Lung (tissue), 12 donors: ENCODE data around the gene RGS19. TPM values are rescaled to one million over a fixed set of nuclear protein-coding genes. Genes with fewer than 3 reads are reported as not detected.

Experiments used
- ATAC-seq: fragments of 200-7000 bp; cut with Tn5 transposase; one replicate; pipeline ENCODE4 v1.9.1; 2020; ENCODE audit warnings: moderate number of reproducible peaks; ENCODE audit not compliant: insufficient read depth, low FRiP score
- DNase-seq, 3 donors: peaks; one replicate each; pipeline ENCODE4 v3.0.0-alpha.2; 2013 to 2017
- H3K27ac ChIP-seq, 2 donors: one replicate each; pipeline ENCODE4 v1.5.1; 2013; ENCODE audit warnings: mild to moderate bottlenecking in 2 of 2, moderate library complexity in 2 of 2, control low read depth in 1 of 2, inconsistent platforms in 1 of 2, low read depth in 1 of 2, low read length in 1 of 2
- H3K27me3 ChIP-seq, 3 donors: one replicate each; pipeline ENCODE4 v1.5.1; 2013; ENCODE audit warnings: low read length in 2 of 3; ENCODE audit not compliant: control insufficient read depth in 3 of 3, insufficient read depth in 3 of 3
- H3K36me3 ChIP-seq, 4 donors: one replicate each; pipeline ENCODE4 v1.5.1; 2013; ENCODE audit warnings: low read length in 4 of 4, mild to moderate bottlenecking in 1 of 4, moderate library complexity in 1 of 4; ENCODE audit not compliant: control insufficient read depth in 4 of 4, insufficient read depth in 4 of 4
- H3K4me1 ChIP-seq, 5 donors: one replicate each; pipeline ENCODE4 v1.5.1; 2013; ENCODE audit warnings: low read length in 5 of 5, mild to moderate bottlenecking in 2 of 5, moderate library complexity in 1 of 5; ENCODE audit not compliant: control insufficient read depth in 5 of 5, insufficient read depth in 5 of 5
- H3K4me3 ChIP-seq: one replicate; pipeline ENCODE4 v1.5.1; 2013; ENCODE audit warnings: mild to moderate bottlenecking, control low read depth, moderate library complexity
- H3K9ac ChIP-seq, 2 donors: one replicate each; pipeline ENCODE4 v1.5.1; 2013; ENCODE audit warnings: low read length in 2 of 2, control low read depth in 1 of 2; ENCODE audit not compliant: insufficient read depth in 1 of 2
- H3K9me3 ChIP-seq, 4 donors: one replicate each; pipeline ENCODE4 v1.5.1; 2013; ENCODE audit warnings: low read length in 3 of 4, mild to moderate bottlenecking in 1 of 4, moderate library complexity in 1 of 4; ENCODE audit not compliant: control insufficient read depth in 4 of 4, insufficient read depth in 3 of 4
- CTCF ChIP-seq: IDR thresholded peaks from 2 replicates; pipeline ENCODE4 v1.5.1; 2012; ENCODE audit warnings: mild to moderate bottlenecking; ENCODE audit errors: control extremely low read depth, extremely low read depth
- WGBS, 2 donors: extraction: QIAGEN DNeasy Blood & Tissue Kit; methylation state at CpG; one replicate each; pipeline ENCODE4 v1.1.7; 2013; 5-methylcytosine and 5-hydroxymethylcytosine counted together
- polyA plus RNA-seq, 2 donors: library from polyadenylated mRNA; stranded (reverse); fragments of 200-250 nt; gene quantifications; one replicate each; pipeline ENCODE4 v1.2.1, GENCODE V29; 2013
- total RNA-seq, 2 donors: library from RNA; depleted of rRNA in 1 of 2; stranded (reverse); fragments of >200 nt in 1 of 2; gene quantifications; one replicate each; pipeline ENCODE4 v1.2.1, GENCODE V29; 2014 to 2021
- donor health status: control.
- donor health status: control.
- donor health status: Bipolar disorder and iron deficiency.
- donor health status: healthy.
- donor health status: DM: yes; HTN: yes; CAD: no.

The RGS19 gene
- total and polyA plus RNA-seq, 4 donors = 15.1 to 99.0 (median 35.1) TPM

GRCh38 chr20:64047968-64048401, 31.3 kb downstream of the RGS19 start:
- H3K4me1 ChIP-seq = peaks cover 0 to 43% (median 5%) of the 10 kb centered on the region in 5 donors
- WGBS, 2 donors = 20 to 21% methylated on average over 48 to 49 of the region's 49 CpGs
- H3K4me3 ChIP-seq = peak overlapping the region; percentile 67
- H3K36me3 ChIP-seq = peaks cover 0 to 8% (median 1%) of the 10 kb centered on the region in 4 donors
- H3K9me3 ChIP-seq = peaks cover 0 to 3% (median 0%) of the 10 kb centered on the region in 4 donors
- DNase-seq = no peak
- TF ChIP-seq CTCF = no peak
- peaks cover 0 to 43% (median 7%) of the 10 kb centered on the region in 3 donors for H3K27me3 ChIP-seq
- ATAC-seq = no peak
- no peak overlapping the region for H3K9ac ChIP-seq
- H3K27ac ChIP-seq = peak overlapping the region; percentile 49 to 68

GRCh38 chr20:64047046-64047389, 32.3 kb downstream of the RGS19 start:
- peak overlapping the region; percentile 41 to 62 for H3K27ac ChIP-seq
- no peak overlapping the region for H3K9ac ChIP-seq
- 70 to 73% methylated on average over 8 of the region's 8 CpGs for WGBS, 2 donors
- peaks cover 2 to 46% (median 7%) of the 10 kb centered on the region in 3 donors for H3K27me3 ChIP-seq
- peak overlapping the region; percentile 54 for H3K4me3 ChIP-seq
- no peak for TF ChIP-seq CTCF
- no peak for DNase-seq
- peaks cover 0 to 3% (median 0%) of the 10 kb centered on the region in 4 donors for H3K9me3 ChIP-seq
- H3K36me3 ChIP-seq = peaks cover 0 to 8% (median 1%) of the 10 kb centered on the region in 4 donors
- no peak for ATAC-seq
- H3K4me1 ChIP-seq = peaks cover 0 to 36% (median 3%) of the 10 kb centered on the region in 5 donors

GRCh38 chr20:64045346-64046011, 33.8 kb downstream of the RGS19 start:
- ATAC-seq = no peak
- H3K4me3 ChIP-seq = no peak overlapping the region
- no peak overlapping the region for H3K9ac ChIP-seq

More at GRCh38 chr20:64045346-64046011, 33.8 kb downstream of the RGS19 start:
- H3K9me3 ChIP-seq = peaks cover 0 to 3% (median 0%) of the 10 kb centered on the region in 4 donors
- peak overlapping the region; percentile 38 to 46 for H3K27ac ChIP-seq
- H3K27me3 ChIP-seq = peaks cover 0 to 60% (median 10%) of the 10 kb centered on the region in 3 donors
- DNase-seq = no peak
- WGBS, 2 donors = 57 to 78% methylated on average over 11 of the region's 11 CpGs
- H3K4me1 ChIP-seq = peaks cover 0 to 34% (median 8%) of the 10 kb centered on the region in 5 donors
- H3K36me3 ChIP-seq = peaks cover 0 to 8% (median 1%) of the 10 kb centered on the region in 4 donors
- TF ChIP-seq CTCF = no peak
